ENCODE measurements around the gene MKNK1.

The MKNK1 gene

GRCh38 chr1:46536527-46536926, 67.5 kb downstream of the MKNK1 start:
- DNase-seq = no peak

DNA sequence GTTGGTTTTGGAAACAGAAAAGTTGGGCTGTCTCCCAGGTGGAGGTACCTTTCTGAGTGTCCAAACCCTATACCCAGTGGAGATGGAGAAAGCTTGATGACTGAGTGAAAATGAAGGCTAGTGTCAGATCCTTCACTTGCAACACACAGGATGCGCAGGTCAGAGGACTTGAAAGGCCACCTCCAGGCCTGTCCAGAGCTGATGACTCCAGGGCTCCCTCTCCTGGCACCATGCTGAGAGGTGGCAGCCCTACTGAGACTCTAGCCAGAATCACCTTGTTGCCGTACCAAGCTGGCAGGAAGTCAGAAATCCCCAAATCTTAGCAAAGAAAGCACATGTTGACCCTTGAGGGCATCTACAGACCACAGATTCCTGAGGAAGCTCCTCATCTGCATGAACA, 69.0 kb downstream of the MKNK1 start:
- DNase-seq = no peak

DNA sequence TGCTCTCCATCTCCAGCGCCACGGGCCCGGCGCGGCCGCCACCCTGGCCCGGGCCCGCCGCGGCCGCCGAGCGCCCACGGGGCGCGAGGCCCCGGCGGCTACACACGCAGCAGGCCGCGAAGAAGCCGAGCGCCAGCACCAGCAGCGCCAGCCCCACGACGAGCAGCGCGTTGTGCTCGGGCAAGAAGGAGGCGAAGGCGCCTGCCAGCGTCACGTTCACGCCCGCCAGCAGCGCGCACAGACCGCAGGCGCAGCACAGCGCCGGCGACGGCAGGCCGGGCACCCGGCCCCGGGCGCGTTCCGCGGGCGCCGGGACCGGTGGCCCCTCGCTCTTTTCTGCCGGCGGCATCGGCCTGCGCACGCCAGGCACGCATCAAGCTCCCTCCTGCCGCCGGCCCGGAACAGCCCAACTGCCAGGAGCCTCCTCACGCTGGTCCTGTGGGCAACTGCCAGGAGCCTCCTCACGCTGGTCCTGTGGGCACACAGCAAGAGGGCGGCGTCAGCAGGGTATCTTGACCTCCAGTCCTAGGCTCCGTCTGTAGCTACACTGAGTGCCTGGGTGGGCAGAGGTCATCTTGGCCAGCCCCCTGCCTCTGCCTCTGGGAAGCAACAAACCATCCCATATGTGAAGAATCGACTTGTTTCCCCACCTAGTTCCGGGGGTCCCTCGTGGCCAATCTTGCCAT, 70.7 kb downstream of the MKNK1 start:
- DNase-seq = peak; percentile 33

- peak; percentile 57 for DNase-seq
Observed at GRCh38 chr1:46532498-46533178, 71.4 kb downstream of the MKNK1 start.

GRCh38 chr1:46532095-46532494, 72.0 kb downstream of the MKNK1 start:
- DNase-seq = peak; percentile 33

DNA sequence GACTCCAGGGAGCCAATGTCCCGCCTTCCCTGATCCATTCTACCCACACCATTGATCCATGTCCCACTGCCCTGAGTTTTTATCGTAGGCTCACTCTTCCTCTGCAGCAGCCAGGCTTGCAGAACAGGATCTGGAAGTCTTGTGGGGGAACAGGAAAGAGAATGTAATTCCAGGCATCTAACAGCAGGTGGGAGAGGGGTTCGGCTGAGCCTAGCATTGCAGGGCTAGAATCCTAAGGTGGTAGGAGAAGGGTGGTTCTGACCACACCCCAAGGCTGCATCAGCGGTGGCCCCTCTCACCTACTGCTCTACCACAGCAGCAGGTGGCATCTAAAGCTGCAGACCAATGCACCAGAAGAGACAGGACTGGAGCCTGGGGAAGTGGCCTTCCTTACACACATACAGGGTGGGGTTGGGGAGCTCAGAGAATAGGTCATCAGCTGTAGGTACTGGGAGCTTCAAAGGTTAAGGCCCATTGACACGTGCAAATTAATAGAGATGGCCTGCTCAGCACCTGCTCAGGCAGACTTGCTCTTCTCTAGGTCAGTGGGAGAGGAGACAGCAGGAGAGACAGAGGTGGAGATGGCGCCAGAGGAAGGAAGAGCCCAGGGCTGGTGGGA, 73.2 kb downstream of the MKNK1 start:
- no peak for DNase-seq

- no peak for DNase-seq
Observed at GRCh38 chr1:46530311-46530710, 73.8 kb downstream of the MKNK1 start.

GRCh38 chr1:46529031-46529630, 74.9 kb downstream of the MKNK1 start:
- peak; percentile 32 for DNase-seq

DNA sequence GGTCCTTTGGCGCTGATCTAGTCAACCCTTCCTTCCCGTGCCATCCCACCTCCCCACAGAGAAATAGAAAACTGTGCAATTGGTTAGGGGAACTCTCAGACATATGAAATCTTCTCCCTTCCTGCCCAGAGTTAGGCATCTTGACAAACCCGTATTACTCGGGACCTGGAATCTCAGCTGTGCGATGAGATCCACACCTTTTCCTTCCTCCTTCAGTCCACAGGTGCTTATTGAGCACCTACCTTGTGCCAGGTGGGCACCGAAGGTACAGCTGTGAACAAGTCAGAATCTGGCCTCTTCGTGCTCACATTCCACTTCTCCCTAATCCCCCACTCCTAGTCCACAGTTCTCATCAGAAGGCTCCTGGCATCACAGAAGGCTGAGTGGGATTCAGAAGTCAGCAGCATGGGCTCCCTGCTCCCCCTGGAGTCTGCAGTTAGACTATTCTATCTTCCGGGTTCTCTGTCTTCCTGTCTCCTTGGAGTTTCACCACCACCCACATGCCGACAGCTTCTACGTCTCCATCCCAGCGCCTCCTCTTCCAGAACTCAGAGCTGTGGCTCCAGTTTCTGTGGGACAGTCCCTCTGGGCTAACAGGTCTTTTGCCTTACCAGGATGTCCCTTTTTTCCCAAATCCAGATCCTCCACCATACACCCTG, 75.6 kb downstream of the MKNK1 start:
- no peak for DNase-seq

- DNase-seq = peak; percentile 75
Observed at GRCh38 chr1:46527474-46528296, 76.4 kb downstream of the MKNK1 start.

- no peak for DNase-seq
Observed at GRCh38 chr1:46526691-46527291, 77.3 kb downstream of the MKNK1 start.

GRCh38 chr1:46526013-46526690, 77.9 kb downstream of the MKNK1 start:
- no peak for DNase-seq

GRCh38 chr1:46525253-46525983, 78.7 kb downstream of the MKNK1 start:
- no peak for DNase-seq

DNA sequence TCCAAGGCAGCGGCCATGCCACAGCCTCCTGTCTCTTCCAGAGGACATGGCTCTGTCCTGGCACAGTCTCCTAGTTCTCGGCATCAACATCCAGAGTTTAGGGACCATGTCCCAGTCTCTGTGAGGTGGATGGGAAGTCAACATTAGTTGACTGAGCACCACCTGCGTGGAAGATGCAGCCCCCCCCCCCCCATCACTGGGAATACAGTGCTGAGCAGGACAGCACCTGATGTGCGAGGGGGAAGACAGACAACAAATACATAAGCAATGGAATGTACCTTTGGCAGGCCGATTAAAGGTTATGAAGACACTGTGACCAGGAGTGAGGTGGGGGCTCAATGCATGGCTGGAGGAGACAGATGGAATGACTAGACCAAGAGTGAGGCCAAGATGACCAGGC, 79.2 kb downstream of the MKNK1 start:
- DNase-seq = no peak

DNA sequence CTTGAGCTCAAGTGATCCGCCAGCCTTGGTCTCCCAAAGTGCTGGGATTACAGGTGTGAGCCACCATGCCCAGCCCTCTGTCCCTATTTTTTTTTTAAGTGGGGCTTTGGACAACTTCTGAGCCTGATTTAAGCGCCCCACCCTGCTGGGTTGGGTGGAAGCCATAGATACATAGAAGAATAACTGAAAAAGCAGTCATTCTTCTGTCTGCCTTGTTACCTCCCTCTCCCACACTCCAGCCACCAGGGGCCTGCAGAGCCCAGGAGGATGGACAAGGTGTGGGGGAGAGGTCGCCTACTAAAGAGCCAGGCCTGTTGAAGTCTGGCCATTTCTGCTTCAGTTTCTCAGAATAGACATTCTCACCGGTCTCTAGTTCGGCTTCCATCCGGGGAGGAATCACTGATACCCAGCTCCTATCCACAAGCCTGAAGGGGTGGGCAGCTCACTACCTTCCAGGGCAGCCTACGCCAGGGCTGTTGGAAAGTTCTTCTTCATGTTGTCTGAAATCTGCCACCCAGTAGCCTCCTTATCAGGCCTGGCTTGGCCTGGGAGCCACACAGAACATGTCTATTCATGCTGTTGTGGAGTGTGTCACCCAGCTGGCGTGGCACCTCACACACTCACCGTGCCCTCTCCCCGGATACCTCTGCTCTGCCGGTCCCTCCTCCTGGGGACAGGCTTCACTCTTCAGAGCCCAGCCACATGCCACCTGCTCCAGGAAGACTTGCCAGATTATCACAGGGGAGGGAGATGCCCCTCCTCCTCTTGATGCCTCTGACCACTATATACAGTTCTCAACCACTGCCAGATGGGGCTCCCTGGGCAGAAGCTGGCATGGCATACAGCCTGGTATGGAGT, 80.3 kb downstream of the MKNK1 start:
- DNase-seq = no peak

GRCh38 chr1:46522969-46523320, 81.1 kb downstream of the MKNK1 start:
- no peak for DNase-seq

DNA sequence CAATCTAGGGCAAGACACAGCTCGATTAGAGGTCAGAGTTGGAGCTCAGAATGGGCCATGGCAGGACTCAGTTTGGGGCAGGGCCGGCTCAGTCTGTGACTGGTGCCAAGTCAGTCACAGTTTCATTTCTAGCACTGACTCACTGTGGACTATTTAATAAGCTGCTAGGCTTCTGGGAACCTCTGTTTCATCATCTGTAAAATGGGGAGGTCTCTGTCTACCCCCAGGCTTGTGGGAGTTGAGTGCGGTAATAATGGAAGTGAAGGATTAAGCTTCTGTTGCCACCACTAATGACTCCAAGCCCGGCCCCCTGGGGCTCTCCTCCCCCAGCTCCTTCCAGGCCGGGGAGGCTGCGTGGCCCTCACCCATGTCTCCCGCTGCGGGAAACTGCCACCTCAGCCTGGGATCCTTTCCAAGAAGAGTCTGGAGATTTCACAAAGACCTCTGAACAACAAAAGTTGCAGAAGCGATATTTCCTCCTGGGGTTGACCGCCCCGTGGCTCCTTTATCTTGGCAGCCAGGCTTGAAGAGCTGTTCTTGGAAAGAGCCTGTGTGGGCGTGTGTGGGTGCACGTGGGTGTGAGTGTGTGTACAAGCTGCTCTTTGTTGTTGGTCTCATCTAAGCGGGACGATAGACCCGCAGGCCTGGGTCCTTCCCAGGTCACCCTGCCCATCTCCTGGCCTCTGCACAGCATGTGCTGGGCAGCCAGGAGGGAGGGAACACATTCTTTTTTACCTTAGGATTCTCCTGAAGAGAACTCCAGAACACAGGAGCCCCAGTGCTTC, 81.7 kb downstream of the MKNK1 start:
- peak; percentile 46 for DNase-seq

GRCh38 chr1:46521414-46521813, 82.7 kb downstream of the MKNK1 start:
- DNase-seq = no peak
